GM12891 (cell line): ENCODE results near the gene OOSP3.

ENCODE experiments used
- DNase-seq: peaks from one replicate; pipeline ENCODE4 v3.0.0; 2011; ENCODE audit warnings: low spot score; ENCODE audit not compliant: insufficient read length
- FAIRE-seq: peaks from 2 replicates; lab custom pipeline; 2011; peaks lifted over from hg19 to GRCh38; lab: Jason Lieb, UNC
- PAX5 ChIP-seq: IDR thresholded peaks from 2 replicates; pipeline ENCODE4 v1.6.1; 2011; ENCODE audit warnings: low read length, moderate library complexity, mild to moderate bottlenecking; ENCODE audit not compliant: insufficient read depth, severe bottlenecking
- POLR2A ChIP-seq: IDR thresholded peaks from 2 replicates; pipeline ENCODE4 v1.6.1; 2011; ENCODE audit warnings: low read depth, low read length, control low read depth
- POLR2AphosphoS5 ChIP-seq: IDR thresholded peaks from 2 replicates; pipeline ENCODE4 v1.6.1; 2011; ENCODE audit warnings: low read depth, low read length, control low read depth
- POU2F2 ChIP-seq: IDR thresholded peaks from 2 replicates; pipeline ENCODE4 v1.6.1; 2011; ENCODE audit warnings: low read depth, mild to moderate bottlenecking, control low read depth, low read length, moderate library complexity
- SPI1 ChIP-seq: IDR thresholded peaks from 2 replicates; pipeline ENCODE4 v1.6.1; 2011; ENCODE audit warnings: low read depth, low read length, control low read depth
- TAF1 ChIP-seq: IDR thresholded peaks from 2 replicates; pipeline ENCODE4 v1.6.1; 2011; ENCODE audit warnings: low read depth, low read length, control low read depth

Gene OOSP3

GRCh38 chr11:59941091-59941490 lies 62.5 kb downstream of the OOSP3 start:
- no peak for FAIRE-seq
- TF ChIP-seq PAX5: no peak

GRCh38 chr11:59943997-59944714 lies 65.6 kb downstream of the OOSP3 start:
- no peak for DNase-seq
- no peak for FAIRE-seq
- TF ChIP-seq TAF1: no peak

More at GRCh38 chr11:59941091-59941490, 62.5 kb downstream of the OOSP3 start:
- no peak for DNase-seq

GRCh38 chr11:59944720-59945119 lies 66.1 kb downstream of the OOSP3 start:
- FAIRE-seq (no peak), DNase-seq (no peak)
- TF ChIP-seq POLR2A: no peak
- no peak for TF ChIP-seq PAX5
- TF ChIP-seq POLR2AphosphoS5: no peak
- no peak for TF ChIP-seq TAF1
- no peak for TF ChIP-seq SPI1
- no peak for TF ChIP-seq POU2F2
